ENCODE results near the gene SRGAP3.

The SRGAP3 gene

GRCh38 chr3:8954938-8955763, 294.3 kb downstream of the SRGAP3 start:
- DNase-seq, result no peak

- no peak for DNase-seq
Observed at GRCh38 chr3:8953313-8953712, 296.1 kb downstream of the SRGAP3 start.

GRCh38 chr3:8952130-8952529, 297.3 kb downstream of the SRGAP3 start:
- DNase-seq, result no peak

GRCh38 chr3:8945890-8946600, 303.4 kb downstream of the SRGAP3 start:
- no peak for DNase-seq

GRCh38 chr3:8942746-8943488, 306.5 kb downstream of the SRGAP3 start:
- DNase-seq, result no peak

- no peak for DNase-seq
Observed at GRCh38 chr3:8942115-8942514, 307.3 kb downstream of the SRGAP3 start.

GRCh38 chr3:8938021-8938420, 311.4 kb downstream of the SRGAP3 start:
- no peak for DNase-seq

- no peak for DNase-seq
Observed at GRCh38 chr3:8937064-8938020, 312.1 kb downstream of the SRGAP3 start.

GRCh38 chr3:8932507-8932906, 316.9 kb downstream of the SRGAP3 start:
- DNase-seq, result no peak

GRCh38 chr3:8931342-8931741, 318.1 kb downstream of the SRGAP3 start:
- DNase-seq, result no peak

Data from NCI-H446 treated with DMSO at 0.1 percent for 48 hours (cell line).